ENCODE results near the gene EIPR1.

The EIPR1 gene

DNA sequence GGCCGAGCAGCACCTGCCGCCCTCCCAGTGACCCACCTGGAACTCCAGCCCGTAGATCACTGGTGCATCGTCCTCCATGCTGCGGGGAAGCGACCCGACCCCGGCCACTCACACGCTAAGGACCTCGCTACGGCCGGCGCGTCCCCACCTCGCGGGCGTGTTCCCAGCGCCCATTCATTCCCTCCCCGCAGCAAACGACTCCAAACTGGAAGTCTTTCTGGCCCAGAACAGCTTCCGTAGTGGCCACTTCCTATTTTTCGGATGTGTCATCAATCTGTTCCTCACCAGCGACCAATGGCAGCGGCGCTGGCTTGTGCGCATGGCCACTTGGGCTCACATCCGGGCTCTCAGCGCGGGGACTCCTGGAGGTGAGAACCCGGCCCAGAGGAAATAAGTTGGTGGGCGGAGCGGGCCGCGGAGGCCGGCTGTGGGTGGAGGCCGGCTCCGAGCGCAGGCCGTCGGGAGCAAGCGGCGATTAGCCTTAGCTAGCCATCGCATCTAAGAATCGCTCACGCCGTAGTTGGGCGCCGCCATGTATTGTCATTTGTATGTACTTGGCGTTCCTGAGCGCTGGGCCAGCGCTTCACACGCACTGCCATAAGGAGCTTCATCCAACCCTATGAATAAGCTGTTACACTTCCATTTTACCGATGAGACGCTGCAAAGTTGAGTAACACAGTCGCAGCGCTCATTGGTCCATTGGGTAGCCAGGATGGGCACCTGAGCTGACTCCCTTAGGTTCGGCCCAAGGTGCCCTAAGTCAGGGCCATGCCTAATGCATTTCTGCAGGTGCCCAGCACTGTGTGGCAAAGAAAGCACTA lies at the start of gene EIPR1:
EIPR1 (minus strand) TSS at position 207 of the 821 bp plus-strand sequence; CDS start at position 78, 129 bp downstream.
- peak; percentile 94 to 96 for DNase-seq

DNA sequence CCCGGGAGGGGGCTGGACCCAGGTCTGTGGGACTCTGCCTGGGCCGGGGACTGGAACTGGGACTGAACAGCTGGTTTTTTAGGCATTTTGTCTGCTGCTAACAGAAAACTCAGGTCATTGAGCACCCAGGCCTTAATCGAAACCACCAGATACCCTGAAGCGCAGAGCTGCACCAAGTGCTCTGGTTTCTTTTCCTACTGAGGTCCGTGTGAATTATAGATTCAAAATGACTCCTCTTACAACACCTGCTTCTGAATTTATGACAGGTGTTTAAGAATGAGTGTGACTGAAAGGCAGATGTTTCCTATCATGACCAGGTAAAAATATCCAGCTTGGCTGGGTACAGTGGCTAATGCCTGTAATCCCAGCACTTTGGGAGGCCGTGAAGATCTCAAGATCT lies 49.7 kb upstream of the EIPR1 start:
- DNase-seq = no peak

DNA sequence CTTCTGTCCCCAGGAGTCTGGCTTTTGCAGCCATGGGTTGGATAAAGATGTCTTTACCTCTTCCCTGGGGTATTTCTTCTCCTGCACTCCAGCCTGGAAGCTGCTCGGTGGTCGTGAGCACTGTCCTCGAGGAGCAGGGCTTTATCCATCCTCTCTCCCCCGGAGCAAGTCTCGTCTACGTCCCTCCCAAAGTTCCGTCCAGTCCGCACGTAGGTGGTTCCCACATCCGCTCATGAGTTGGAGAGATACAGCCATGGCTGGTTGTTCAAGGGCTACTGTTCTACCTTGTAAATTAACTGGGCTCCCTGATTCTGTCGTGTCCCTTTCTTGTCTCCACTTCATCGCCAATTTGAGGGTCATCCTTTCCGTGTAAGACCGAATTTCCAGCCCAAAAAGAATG lies 49.0 kb upstream of the EIPR1 start:
- DNase-seq = no peak

DNA sequence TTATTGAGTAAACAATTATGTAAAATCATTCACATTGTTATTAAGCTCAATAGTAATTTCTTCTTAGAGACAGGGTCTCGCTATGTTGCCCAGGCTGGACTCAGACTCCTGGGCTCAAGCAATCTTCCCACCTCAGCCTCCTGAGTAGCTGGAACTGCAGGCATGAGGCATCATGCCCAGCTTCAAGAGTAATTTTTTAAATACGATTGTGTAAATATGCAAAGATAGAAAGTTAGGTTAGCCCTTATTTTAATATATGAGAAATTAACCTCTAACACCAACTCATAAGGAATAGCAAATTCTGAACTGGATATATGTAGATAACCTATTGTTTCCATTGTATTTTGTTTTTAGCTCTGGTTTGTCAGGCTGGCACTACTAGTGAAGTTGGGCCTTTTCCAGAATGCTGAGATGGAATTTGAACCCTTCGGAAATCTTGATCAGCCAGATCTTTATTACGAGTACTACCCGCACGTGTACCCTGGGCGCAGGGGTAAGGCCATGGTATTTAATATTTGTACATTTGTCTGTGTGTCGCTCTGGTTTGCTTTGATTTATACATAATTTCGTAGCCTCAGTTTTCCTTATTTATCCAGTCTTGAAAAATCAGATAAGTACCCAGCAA lies 46.7 kb upstream of the EIPR1 start:
- DNase-seq = no peak

DNA sequence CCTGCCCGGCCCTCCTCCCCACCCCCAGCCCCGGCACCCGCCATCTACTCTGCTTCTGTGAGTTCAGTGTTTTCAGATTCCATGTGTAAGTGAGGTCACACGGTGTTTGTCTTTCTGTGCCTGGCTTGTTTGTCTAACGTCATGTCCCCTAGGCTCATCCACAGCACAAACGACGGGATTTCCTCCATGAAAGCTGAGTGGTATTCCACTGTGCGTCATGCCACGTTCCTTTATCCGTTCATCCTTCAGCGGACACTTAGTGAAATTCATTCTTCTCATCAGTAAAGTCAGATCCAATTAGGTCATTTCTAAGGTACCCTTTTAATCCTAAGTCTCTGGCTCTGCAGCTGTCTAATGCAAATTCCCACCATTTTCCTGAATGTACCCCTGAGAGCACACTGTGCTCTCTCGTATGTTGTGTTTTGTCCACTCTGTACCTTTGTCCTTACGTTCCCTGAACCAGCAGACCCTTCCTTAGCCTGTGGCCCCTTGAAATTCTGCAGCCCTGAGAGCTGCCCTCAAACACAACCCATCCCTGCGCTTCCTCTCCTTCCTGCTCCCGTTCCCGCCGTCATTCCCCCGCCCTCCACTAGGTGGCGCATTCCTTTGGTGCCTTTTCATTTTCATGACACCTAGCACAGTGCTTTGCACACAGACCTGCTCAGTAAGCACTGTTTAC lies 46.0 kb upstream of the EIPR1 start:
- DNase-seq = peak; percentile 88 to 91

DNA sequence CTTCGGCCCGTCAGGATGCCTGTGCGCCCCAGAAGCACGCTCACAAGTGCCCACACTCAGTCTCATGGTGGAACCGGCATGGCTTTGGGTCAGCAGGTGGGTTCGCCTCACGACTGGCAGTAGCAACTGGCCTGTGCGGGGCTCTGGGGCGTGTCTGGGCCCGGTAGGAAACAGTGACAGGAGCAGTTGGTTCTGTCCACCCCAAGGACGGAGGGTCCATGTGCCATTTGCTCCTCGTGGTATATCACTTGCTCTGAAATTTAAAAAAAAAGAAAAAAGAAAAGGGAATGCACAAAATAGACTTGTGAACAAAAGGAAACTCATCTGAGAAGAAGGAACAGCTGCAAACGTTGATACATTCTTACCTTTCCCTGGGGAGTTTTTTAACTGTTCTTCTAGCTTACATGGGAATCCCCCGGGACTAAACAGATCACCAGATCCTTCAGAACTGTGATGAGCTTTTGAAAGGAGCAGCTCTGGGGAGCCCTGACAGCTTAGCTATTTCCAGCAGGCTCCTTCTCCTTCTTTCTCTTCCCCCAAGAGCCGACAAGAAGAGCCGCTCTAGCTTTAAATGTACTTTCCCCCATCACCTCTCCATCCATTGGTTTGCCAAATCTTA lies 44.7 kb upstream of the EIPR1 start:
- DNase-seq = no peak

DNA sequence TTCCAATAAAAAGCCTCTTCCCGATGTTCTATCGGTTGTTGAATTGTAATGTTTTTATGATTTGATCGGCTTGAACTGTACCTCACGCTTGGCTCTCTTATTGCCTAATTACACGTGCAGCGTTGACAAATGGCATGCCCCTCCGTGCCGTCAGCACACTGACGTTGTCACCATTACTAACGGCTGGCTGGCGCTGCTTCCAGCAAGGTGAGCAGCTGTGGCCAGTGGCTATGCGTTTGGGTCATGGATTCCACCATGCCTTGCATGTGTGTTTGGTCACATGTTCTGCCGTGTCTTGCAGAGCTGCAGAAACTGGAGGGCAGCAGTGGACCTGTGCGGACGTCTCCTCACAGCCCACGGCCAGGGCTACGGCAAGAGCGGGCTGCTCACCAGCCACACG lies 44.0 kb upstream of the EIPR1 start:
- DNase-seq = no peak

DNA sequence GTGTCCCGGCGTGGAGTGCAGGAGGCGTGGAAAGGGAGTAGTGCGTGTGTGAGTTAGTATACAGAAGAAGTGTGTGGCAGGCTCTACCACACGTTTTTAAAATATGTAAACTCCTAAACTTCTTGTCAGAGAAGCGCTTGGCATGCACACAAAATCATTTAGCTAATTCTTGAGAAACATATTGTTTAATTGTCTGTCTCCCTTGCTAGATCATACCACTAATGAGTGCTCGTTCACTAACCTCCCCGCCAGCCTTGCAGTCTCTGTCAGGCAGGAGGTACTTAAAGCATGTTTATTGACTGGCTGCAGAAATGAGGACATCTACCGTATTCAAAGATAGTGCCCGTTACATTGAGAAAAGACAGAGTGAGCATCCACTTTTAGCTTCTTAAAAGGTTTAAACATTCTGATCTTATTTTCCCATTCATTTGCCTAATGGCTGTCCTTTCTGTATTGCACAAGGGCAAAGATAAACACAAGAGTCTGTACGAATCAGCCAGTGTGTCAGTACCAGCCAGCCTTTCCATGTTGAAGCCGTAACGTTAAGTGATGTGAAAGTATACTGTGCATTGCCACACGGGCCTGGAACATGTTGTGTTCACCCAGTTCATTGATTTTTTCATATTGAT lies 43.3 kb upstream of the EIPR1 start:
- no peak for DNase-seq

DNA sequence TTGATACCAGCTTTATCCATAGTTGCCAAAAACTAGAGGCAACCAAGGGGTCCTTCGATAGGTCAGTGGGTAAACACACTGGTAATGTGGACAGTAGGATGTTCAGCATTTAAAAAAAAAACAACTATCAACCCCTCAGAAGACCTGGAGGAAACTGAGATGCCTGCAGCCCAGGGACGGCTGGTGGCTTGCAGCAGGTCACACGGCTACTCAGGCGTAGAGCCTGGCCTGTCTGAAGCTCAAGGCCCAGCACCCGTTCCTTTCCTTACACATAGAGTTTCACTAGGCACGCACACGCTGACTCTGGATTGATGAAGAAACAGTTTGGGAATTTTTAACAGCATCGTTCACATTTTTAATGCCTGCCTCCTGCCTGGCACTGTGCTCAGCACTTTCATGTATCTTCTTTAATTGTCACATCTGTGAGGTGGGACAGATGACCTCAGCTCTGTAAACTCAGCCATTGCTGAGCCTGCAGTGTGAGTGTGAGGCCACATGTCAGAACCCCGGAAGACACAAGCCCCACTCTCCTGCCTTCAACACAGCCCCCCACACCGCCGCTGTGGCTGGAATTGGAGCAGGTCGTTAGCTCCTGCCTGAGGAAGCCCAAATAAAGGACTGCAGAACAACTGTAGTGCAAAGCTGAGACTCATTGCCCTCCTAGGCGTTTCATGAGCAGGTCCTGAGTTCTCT lies 42.6 kb upstream of the EIPR1 start:
- no peak for DNase-seq

DNA sequence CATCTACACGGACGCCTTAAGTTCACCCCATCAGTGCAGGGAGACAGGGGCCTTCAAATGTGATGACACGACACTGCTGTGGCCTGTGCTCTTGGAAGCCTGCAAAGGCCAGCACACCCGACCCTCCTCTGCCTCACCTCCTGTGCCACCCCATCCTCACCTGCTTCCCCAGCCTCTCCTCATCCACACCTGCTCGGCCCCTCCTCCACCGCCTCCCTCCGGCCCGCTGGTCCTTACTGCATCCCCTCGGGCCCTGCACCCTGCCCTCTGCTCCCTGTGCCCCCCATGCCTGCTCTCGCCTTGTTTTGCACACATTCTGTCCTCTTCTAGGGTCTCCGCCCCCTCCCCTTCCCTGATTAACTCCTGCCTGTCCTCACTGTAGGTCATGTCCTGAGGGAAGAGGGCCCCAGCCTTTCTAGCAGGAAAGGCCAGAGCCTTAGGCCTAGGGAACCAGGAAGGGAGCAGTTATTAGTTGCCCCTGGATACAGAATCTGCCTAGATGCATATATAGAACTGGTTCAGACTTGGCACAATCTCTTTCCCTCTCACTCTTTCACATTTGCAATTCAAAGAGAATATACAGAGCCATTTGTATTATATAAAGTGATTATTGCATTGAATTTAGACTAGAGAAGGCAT lies 41.3 kb upstream of the EIPR1 start:
- DNase-seq = no peak

DNA sequence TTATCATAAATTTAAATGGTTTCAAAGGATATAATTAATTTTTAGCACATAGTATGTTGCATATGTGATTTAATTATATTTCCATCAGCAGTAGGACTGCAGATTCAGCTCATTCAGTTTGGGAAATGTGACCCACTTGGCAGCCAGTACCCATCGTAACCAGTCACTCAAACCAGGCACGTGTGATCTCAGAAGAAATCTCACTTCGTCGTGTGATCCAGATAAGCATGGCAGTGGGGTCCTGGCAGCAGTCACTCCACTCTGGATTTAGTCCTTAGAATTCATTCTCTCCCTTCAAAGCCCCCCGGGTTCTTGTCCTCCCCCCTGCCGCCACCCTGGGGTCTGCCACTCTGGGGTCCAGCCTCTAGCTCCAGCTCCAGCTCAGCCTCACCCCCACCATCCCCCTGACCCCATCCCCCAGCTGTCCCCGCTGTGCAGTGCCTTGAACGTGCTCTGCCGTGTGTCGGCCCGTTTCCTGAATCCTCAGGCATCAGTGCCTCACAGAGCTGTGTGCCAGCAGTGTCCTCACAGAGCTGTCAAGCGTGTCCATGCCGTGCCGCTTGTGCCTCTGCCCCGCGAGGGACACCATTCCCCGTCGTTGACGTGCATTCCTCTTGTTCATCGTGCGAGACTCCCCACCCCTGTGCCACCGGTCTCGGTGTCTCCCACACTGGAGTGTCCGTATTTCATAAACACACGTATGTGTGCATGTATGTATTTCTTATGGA lies 36.7 kb upstream of the EIPR1 start:
- DNase-seq = no peak

DNA sequence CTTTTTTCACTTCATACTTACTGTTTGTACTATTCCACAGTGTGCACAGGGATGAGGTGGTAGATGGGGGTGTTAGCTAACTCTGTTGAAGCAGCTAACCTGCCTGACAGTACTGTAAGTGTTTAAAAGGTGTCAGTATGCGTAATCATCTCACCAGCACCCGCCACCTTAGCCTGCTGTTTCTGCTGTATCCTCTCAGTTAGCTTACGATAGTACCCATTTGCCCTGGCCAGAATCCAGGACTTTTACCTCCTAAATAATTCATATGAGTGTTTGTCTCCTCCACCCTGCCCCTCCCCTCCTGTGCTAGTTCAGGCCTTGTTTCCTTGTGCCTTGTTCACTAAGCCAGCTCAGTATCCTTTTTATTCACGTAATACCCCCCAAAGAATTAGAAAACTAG lies 36.1 kb upstream of the EIPR1 start:
- no peak for DNase-seq

DNA sequence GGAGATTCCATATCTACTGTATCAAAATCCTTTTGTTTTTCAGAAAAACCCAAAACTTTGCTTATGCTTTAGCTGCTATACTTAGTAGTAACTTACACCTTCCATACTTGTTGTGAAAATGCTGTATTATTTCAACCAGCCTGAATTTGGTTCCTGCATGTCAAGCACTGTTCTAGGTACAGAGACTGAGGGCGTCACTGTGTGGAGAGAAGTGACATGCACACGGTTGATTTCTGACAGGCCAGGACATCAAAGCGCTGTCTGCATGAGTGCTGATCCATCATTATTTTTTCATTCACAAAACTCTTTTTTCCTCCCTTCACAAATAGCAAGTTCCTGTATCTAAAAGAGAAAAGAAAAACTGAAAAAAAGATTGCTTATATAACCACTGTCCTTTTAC lies 33.5 kb upstream of the EIPR1 start:
- no peak for DNase-seq

DNA sequence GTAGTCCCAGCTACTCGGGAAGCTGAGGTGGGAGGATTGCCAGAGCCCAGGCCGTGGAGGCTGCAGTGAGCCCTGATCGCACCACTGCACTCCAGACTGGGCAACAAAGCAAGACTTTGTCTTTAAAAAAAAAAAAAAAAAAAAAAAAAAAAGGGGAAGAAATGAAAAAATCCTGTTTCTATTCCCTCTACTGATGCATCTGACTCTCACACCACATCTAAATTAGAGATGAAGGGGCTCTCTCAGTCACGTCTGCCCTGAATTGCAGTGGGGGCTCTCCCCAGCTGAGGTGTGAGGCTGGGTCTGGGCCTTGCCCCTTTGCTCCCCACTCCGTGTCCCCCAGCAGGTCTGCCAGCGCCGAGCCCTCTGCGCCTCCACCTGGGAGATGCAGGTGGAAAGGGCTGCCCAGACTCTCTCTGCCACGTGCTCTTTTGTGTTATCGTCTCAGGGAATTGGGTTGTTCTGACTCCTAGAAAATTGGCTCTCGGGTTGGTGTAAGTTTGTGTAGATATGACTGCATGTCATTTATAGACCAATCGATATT lies 32.1 kb upstream of the EIPR1 start:
- DNase-seq = no peak

DNA sequence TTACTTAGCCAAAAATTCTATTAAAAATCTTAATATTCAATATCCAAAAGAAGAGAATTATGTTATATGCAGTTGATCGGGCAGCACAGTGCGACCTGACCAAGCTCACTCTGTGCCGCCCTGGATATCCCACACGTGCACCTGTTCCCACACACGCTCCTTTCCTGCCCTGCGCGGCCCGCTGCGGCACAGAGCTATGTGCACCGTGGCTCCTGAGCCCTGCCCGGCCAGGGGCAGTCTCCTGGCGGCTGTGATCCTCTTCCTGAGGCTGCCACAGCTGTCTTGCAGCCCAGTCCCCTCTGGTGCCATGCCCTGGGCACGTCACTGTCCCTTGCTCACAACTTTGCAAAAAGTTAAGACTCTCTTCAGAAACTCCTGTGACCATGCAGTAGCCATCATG lies 31.2 kb upstream of the EIPR1 start:
- DNase-seq = no peak

DNA sequence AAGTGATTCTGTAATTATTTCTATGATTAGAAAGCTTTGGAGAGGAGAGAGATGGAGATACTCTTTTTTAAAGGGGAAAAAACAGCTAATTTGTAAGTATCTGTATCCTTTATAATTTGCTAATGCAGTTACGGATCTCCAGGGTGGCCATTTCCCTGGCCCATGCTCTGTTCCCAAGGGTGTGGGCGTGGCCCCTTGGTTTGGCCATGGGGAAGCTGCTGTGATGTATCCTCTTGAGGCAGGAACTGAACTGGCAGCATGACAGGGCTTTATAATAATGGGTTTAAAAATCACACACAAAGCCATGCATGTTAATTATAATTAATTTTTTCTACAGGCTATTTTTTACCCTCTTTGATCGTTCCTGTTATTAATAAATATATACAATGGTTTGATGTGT lies 28.9 kb upstream of the EIPR1 start:
- DNase-seq = no peak

DNA sequence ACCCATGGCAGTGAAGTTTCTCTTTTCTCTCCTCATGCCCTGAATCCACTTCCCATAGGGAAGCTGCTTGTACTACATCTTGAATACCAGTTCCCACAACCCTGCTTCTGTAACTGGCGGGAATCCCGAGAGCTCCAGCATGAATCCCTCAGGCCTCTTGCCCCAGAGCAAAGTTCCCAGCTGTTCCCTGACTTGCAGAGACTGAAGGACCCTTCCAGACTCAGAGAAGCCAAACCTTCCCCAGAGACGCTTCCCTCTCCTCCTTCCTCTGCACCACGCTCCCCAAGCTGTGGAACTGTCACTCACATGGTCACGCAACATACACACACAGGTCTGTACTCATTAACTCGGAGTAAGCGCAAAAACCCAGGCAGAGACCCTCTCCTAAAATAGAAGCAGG lies 28.3 kb upstream of the EIPR1 start:
- DNase-seq = no peak

DNA sequence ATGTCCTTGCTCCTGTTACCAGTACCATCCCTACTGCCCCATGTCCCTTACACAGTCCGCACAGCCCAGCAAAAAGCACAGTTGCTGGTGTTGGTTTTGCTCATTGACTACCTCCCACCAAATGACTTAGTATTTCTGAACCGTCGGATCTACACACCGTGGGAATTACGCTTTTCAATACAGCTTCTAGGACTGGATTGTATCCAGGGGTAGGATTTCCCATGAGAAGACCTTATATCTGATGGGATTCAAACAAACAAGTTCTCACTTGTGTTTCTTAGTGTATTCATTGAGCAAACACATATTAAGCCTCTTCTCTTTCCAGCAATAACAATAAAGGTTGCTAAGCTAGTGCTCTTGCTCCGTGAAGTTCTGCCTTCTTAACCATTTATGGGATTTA lies 27.7 kb upstream of the EIPR1 start:
- no peak for DNase-seq

DNA sequence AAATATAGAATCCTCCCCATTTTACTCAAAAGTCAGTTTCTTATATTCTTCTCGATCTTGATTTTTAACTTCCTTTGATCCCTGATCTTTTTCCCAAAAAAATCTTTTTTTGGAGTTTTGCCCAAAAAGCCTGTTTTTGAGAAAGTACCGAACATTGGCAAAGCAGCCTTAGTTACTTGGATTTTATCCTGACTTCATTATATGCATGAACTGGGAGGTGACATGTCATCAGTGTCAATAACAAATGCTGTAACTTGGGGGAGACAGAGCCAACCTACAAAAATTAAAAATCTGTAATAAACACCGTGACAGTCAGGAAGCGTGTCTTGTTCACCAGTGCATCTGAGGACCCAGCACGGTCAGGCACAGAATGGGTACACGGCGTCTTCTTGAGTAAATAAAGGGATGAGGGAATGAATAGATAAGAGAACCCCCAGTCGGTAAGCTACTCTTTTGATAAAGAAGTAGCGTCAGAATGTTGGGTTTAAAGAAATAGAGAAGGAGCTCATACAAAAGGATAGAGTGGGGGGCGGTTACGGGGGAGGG lies 26.8 kb upstream of the EIPR1 start:
- no peak for DNase-seq

DNA sequence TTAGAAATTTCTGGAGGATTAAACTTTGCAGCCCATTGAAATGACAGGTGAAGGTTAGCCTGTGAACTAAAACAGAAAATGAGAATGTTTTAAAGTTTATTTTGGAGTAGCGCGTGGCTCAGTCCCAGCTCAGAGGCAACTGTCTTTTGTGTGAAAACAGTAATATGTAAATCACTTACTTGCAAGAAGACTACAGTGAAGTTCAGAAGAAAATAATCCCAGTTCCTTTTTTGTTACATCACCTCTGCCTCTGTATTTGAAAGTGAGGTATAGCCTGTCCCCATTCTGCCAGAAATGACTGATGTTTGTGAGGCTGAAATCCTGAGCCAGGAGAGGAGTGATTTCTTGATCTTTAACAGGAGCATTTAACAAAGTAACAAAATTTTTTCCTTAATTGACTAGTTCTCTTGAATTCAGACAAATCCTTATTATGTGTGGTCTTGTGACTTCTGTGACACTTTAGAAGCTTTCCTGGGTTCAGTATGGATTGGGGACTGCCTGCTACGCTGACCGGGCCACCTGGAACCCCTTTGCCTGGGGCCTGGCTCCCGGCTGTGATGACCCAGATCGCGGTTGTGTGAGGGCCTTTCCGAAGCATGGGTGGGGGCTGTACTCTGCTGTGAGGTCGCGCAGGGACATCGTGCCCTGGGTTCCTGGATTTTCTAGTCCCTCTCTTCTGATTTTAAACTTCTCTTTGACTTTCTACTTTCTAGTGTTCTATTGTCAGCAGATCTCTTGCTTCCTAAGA lies 26.1 kb upstream of the EIPR1 start:
- DNase-seq = peak in 1 of 2 experiments; percentile 3

All from activated T-cell treated with anti-CD3 and anti-CD28 coated beads, Interleukin-2, amount 50 U/mL, for 48 hours (primary cell).